A549 (cell line): ENCODE data around the gene PPM1L. TPM values are rescaled to one million over a fixed set of nuclear protein-coding genes. Genes with fewer than 3 reads are reported as not detected.

Experiments used
- ATAC-seq, 2 experiments: fragments of 200-7000 bp in 1 of 2; fragments of >200 bp in 1 of 2; cut with Nextera tagmentation in 1 of 2; cut with Tn5 transposase in 1 of 2; 3 replicates each; pipeline versions ENCODE4 v1.8.0 to v1.9.1; 2018 to 2020; ENCODE audit warnings: mild to moderate bottlenecking in 1 of 2, moderate library complexity in 1 of 2
- CTCF ChIA-PET: fragments of 300-600 bp; sonication (Branson Sonifier 250); formaldehyde crosslinking; extraction: SDS; loops from one replicate; lab custom pipeline; 2021; ENCODE audit warnings: antibody characterized with exemption, inconsistent platforms; lab: Yijun Ruan, JAX
- POLR2A ChIA-PET: fragments of 350-600 bp; formaldehyde crosslinking; extraction: SDS; loops from one replicate; lab custom pipeline; 2021; ENCODE audit warnings: antibody characterized with exemption, inconsistent platforms; lab: Yijun Ruan, JAX
- DNase-seq, 2 experiments: peaks; one replicate each; pipeline versions ENCODE4 v3.0.0 to v3.0.0-alpha.2; 2011 to 2016; ENCODE audit warnings: low read depth in 1 of 2, low spot score in 1 of 2
- FAIRE-seq: peaks from 2 replicates; lab custom pipeline; 2011; peaks lifted over from hg19 to GRCh38; lab: Jason Lieb, UNC
- H3K27ac ChIP-seq, 2 experiments: fragments of >200 bp; sonication (Bioruptor Twin); formaldehyde crosslinking; 3 replicates each; pipeline ENCODE4 v1.5.1; 2016 to 2017
- H3K4me1 ChIP-seq: fragments of >200 bp; sonication (Bioruptor Twin); formaldehyde crosslinking; 3 replicates; pipeline ENCODE4 v1.6.1; 2016
- H3K4me2 ChIP-seq: fragments of >200 bp; sonication (Bioruptor Twin); formaldehyde crosslinking; 3 replicates; pipeline ENCODE4 v1.6.1; 2016
- H3K4me3 ChIP-seq: fragments of >200 bp; sonication (Bioruptor Twin); formaldehyde crosslinking; 3 replicates; pipeline ENCODE4 v1.5.1; 2016
- H3K9me3 ChIP-seq: fragments of >200 bp; sonication (Bioruptor Twin); formaldehyde crosslinking; 3 replicates; pipeline ENCODE4 v1.6.1; 2016
- BHLHE40 ChIP-seq: IDR thresholded peaks from 2 replicates; pipeline ENCODE4 v1.6.1; 2012; ENCODE audit warnings: low read depth, low read length, inconsistent platforms
- CBX8 ChIP-seq: fragments of 200-600 bp; sonication (generic); IDR thresholded peaks from 2 replicates; pipeline ENCODE4 v1.6.1; 2016
- CHD4 ChIP-seq: fragments of 200-600 bp; sonication (generic); IDR thresholded peaks from 2 replicates; pipeline ENCODE4 v1.6.1; 2016; ENCODE audit warnings: antibody characterized with exemption, mild to moderate bottlenecking, borderline replicate concordance
- E2F6 ChIP-seq: IDR thresholded peaks from 2 replicates; pipeline ENCODE4 v1.6.1; 2012; ENCODE audit warnings: low read depth, borderline replicate concordance
- EHF ChIP-seq: fragments of 250-450 bp; sonication (Bioruptor Pico); IDR thresholded peaks from 2 replicates; pipeline ENCODE4 v1.5.0; 2020; ENCODE audit warnings: mild to moderate bottlenecking
- FOXS1 ChIP-seq: fragments of 250-450 bp; sonication (Bioruptor Pico); IDR thresholded peaks from 2 replicates; pipeline ENCODE4 v1.5.0; 2020; ENCODE audit warnings: mild to moderate bottlenecking, moderate library complexity
- HMGXB4 ChIP-seq: fragments of 250-450 bp; sonication (Bioruptor Pico); IDR thresholded peaks from 2 replicates; pipeline ENCODE4 v1.5.0; 2021; ENCODE audit warnings: mild to moderate bottlenecking, moderate library complexity, borderline replicate concordance
- HOXA7 ChIP-seq: fragments of 250-450 bp; sonication (Bioruptor Pico); IDR thresholded peaks from 2 replicates; pipeline ENCODE4 v1.5.0; 2020; ENCODE audit warnings: mild to moderate bottlenecking, moderate library complexity
- HOXB13 ChIP-seq: fragments of 250-450 bp; sonication (Bioruptor Pico); IDR thresholded peaks from 2 replicates; pipeline ENCODE4 v1.5.0; 2020; ENCODE audit warnings: low read depth, mild to moderate bottlenecking, moderate library complexity
- KDM5A ChIP-seq: fragments of 200-600 bp; sonication (generic); IDR thresholded peaks from 2 replicates; pipeline ENCODE4 v1.6.1; 2016; ENCODE audit warnings: antibody characterized with exemption, mild to moderate bottlenecking
- MAFK ChIP-seq: fragments of 450-650 bp; IDR thresholded peaks from 2 replicates; pipeline ENCODE4 v1.6.1; 2014; ENCODE audit not compliant: partially characterized antibody
- MYC ChIP-seq: IDR thresholded peaks from 2 replicates; pipeline ENCODE4 v1.6.1; 2012; ENCODE audit warnings: mild to moderate bottlenecking, inconsistent platforms, low read length, improper control_type of control experiment, borderline replicate concordance
- NR3C1 ChIP-seq: fragments of >200 bp; sonication (Bioruptor Twin); formaldehyde crosslinking; IDR thresholded peaks from 3 replicates; pipeline ENCODE4 v1.6.1; 2017
- PHF8 ChIP-seq: fragments of 200-600 bp; sonication (generic); IDR thresholded peaks from 2 replicates; pipeline ENCODE4 v1.6.1; 2016; ENCODE audit warnings: low read depth, mild to moderate bottlenecking, antibody characterized with exemption, moderate library complexity, borderline replicate concordance
- POLR2AphosphoS2 ChIP-seq: conservative IDR thresholded peaks from 2 replicates; pipeline ENCODE4 v1.6.1; 2012; ENCODE audit warnings: low read length, improper control_type of control experiment, inconsistent platforms
- RCOR1 ChIP-seq: fragments of 150-350 bp; IDR thresholded peaks from 2 replicates; pipeline ENCODE4 v1.6.1; 2014; ENCODE audit warnings: antibody characterized with exemption, low read length, low read depth
- RFX5 ChIP-seq: fragments of 450-650 bp; IDR thresholded peaks from 2 replicates; pipeline ENCODE4 v1.7.1; 2014; ENCODE audit warnings: antibody characterized with exemption, mild to moderate bottlenecking, moderate library complexity
- SREBF2 ChIP-seq: fragments of 450-650 bp; IDR thresholded peaks from 2 replicates; pipeline ENCODE4 v1.6.1; 2014; ENCODE audit warnings: mild to moderate bottlenecking, moderate library complexity
- TFCP2L1 ChIP-seq: fragments of 250-450 bp; sonication (Bioruptor Pico); IDR thresholded peaks from 2 replicates; pipeline ENCODE4 v1.5.0; 2021; ENCODE audit warnings: mild to moderate bottlenecking
- ZFP36 ChIP-seq: fragments of 450-650 bp; IDR thresholded peaks from 2 replicates; pipeline ENCODE4 v1.6.1; 2014; ENCODE audit warnings: borderline replicate concordance; ENCODE audit not compliant: partially characterized antibody
- WGBS: methylation state at CpG from one replicate; pipeline ENCODE4 v1.1.6; 2017; ENCODE audit errors: missing lambda C conversion rate; 5-methylcytosine and 5-hydroxymethylcytosine counted together
- polyA plus RNA-seq, 4 experiments: library from polyadenylated mRNA; depleted of rRNA in 3 of 4; stranded (reverse); fragments of >200 nt; fragmentation: RNase III in 1 of 4; extraction: RNeasy Plus Mini Kit Qiagen cat#74134 plus additional on column Dnase treatment in 1 of 4; gene quantifications; 2 replicates in 3 of 4; 3 replicates in 1 of 4; pipeline ENCODE4 v1.2.3, GENCODE V29; 2011 to 2017
- TF ChIP-seq, protein P1 (sequence below): fragments of 200-600 bp; sonication (generic); IDR thresholded peaks from 2 replicates; pipeline ENCODE4 v1.6.1; 2016; ENCODE audit warnings: antibody characterized with exemption, mild to moderate bottlenecking, moderate library complexity
- TF ChIP-seq, protein P2 (sequence below): fragments of >200 bp; sonication (Bioruptor Twin); formaldehyde crosslinking; IDR thresholded peaks from 3 replicates; pipeline ENCODE4 v1.6.1; 2016

The PPM1L gene
- polyA plus RNA-seq, 2 of the 4 experiments (the other 2 are of a cell fraction), result 0.27 to 0.45 TPM

DNA sequence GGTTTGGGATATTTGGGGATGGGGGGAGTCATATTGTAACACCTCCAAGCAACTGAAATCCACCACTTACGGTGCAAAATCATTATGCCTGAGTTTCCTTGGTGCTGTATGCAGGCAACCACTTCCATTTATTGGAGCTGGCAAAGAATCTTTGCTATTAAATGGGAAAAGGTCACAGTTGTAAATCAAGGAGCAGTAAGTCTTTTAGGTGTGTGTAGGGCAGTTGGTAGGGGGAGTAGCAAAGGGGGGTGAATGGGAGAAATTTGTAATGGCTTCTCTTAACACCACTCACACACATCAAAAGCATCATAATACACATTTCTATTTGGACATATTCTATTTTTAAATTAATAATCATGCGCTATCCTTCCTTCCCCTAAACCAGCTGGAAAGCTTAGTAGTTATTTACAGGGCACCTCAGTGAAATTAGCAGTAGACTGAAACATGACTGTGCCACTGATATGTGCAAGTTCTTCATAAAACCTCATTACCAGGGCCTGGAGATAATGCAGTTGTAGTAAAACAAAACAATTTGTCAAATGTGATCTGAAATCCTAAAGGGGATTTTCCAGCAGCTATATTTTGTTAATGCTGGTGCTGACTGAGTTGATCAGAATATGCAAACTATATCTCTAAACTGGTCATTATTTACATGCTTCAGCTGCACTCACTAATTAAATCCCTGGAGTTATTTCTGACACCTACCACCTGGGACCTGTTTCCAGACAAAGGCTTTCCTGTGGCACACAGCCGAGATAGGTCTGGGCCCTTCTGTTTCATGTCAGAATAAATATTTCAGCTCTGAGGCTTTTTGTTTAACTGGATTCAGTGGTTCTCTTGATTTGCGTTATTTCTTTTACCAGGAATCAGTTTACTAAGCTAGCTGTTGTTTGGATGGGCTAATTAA lies 259.1 kb downstream of the PPM1L start (continued):
- TF ChIP-seq, protein P1, sequence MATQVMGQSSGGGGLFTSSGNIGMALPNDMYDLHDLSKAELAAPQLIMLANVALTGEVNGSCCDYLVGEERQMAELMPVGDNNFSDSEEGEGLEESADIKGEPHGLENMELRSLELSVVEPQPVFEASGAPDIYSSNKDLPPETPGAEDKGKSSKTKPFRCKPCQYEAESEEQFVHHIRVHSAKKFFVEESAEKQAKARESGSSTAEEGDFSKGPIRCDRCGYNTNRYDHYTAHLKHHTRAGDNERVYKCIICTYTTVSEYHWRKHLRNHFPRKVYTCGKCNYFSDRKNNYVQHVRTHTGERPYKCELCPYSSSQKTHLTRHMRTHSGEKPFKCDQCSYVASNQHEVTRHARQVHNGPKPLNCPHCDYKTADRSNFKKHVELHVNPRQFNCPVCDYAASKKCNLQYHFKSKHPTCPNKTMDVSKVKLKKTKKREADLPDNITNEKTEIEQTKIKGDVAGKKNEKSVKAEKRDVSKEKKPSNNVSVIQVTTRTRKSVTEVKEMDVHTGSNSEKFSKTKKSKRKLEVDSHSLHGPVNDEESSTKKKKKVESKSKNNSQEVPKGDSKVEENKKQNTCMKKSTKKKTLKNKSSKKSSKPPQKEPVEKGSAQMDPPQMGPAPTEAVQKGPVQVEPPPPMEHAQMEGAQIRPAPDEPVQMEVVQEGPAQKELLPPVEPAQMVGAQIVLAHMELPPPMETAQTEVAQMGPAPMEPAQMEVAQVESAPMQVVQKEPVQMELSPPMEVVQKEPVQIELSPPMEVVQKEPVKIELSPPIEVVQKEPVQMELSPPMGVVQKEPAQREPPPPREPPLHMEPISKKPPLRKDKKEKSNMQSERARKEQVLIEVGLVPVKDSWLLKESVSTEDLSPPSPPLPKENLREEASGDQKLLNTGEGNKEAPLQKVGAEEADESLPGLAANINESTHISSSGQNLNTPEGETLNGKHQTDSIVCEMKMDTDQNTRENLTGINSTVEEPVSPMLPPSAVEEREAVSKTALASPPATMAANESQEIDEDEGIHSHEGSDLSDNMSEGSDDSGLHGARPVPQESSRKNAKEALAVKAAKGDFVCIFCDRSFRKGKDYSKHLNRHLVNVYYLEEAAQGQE, result no peak
- TF ChIP-seq PHF8 (no peak), POLR2AphosphoS2 (no peak), ZFP36 (no peak)

GRCh38 chr3:161016417-161017313 lies 260.6 kb downstream of the PPM1L start:
- WGBS, result 14% methylated on average over 6 of the region's 6 CpGs
- no peak overlapping the region for H3K27ac ChIP-seq
- CTCF ChIA-PET, result interaction anchor here (1.2 kb wide), 1 partner anchor 8 kb away, joined by 4 read pairs; no protein-coding TSS in a partner anchor
- no peaks in the 10 kb centered on the region for H3K4me1 ChIP-seq
- FAIRE-seq (no peak), DNase-seq (no peak), ATAC-seq (no peak)
- no peak overlapping the region for H3K4me2 ChIP-seq
- no peaks in the 10 kb centered on the region for H3K9me3 ChIP-seq
- no peak overlapping the region for H3K4me3 ChIP-seq
- no peak for TF ChIP-seq NR3C1
- no peak for TF ChIP-seq SREBF2
- TF ChIP-seq EHF (CRISPR knock-in tag), result no peak
- TF ChIP-seq CBX8, result no peak
- TF ChIP-seq HOXA7, result no peak
- TF ChIP-seq ZFP36, result no peak
- no peak for TF ChIP-seq MAFK
- no peak for TF ChIP-seq MYC
- no peak for TF ChIP-seq E2F6
- no peak for TF ChIP-seq CHD4
- POLR2A ChIA-PET, result no interaction called here

DNA sequence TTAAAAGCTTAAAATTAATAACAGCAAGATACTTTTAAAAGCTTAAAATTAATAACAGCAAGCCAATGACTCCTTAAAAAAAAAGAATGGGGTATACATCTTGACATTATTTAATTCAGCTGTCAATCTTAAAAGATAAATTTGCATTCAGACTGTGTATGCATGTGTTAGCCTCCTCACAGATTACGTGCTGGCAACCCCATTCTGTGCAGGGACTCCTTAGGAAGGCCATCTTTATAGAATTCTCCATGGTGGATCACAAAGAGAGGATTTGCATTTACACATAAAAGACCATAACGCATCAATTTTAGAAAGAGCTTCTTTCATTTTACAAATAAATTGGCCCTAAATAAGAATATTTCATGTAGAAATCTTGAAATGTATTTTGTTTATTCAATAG lies 261.9 kb downstream of the PPM1L start:
- CTCF ChIA-PET, result interaction anchor here (1.2 kb wide), 1 partner anchor 10 kb away, joined by 4 read pairs; no protein-coding TSS in a partner anchor
- no peak for DNase-seq
- Histone ChIP-seq H3K9me3 (peaks cover 3% of the 10 kb centered on the region; the same call in 1 of the 3 replicates), H3K27ac (no peak overlapping the region), H3K4me2 (no peak overlapping the region), H3K4me1 (no peaks in the 10 kb centered on the region), H3K4me3 (no peak overlapping the region)
- TF ChIP-seq FOXS1 (CRISPR knock-in tag) (no peak), RCOR1 (no peak), TFCP2L1 (CRISPR knock-in tag) (no peak), PHF8 (no peak), HOXA7 (no peak), SREBF2 (no peak), RFX5 (no peak), HMGXB4 (CRISPR knock-in tag) (no peak), HOXB13 (no peak), KDM5A (no peak), EHF (CRISPR knock-in tag) (no peak), BHLHE40 (no peak)
- TF ChIP-seq, protein P2, sequence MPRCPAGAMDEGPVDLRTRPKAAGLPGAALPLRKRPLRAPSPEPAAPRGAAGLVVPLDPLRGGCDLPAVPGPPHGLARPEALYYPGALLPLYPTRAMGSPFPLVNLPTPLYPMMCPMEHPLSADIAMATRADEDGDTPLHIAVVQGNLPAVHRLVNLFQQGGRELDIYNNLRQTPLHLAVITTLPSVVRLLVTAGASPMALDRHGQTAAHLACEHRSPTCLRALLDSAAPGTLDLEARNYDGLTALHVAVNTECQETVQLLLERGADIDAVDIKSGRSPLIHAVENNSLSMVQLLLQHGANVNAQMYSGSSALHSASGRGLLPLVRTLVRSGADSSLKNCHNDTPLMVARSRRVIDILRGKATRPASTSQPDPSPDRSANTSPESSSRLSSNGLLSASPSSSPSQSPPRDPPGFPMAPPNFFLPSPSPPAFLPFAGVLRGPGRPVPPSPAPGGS, result no peak
- no peak for FAIRE-seq
- no peak for ATAC-seq
- POLR2A ChIA-PET, result interaction anchor here (0.6 kb wide), 1 partner anchor 210 kb away, joined by 3 read pairs; no protein-coding TSS in a partner anchor
- 30% methylated on average over 2 of the region's 2 CpGs for WGBS
